Measurements from ENCODE around the gene PADI3.

Gene PADI3

GRCh38 chr1:17243274-17243673 is 5.6 kb upstream of the PADI3 start:
- no peak for DNase-seq

GRCh38 chr1:17244821-17245740 is 3.8 kb upstream of the PADI3 start:
- DNase-seq: no peak

DNA sequence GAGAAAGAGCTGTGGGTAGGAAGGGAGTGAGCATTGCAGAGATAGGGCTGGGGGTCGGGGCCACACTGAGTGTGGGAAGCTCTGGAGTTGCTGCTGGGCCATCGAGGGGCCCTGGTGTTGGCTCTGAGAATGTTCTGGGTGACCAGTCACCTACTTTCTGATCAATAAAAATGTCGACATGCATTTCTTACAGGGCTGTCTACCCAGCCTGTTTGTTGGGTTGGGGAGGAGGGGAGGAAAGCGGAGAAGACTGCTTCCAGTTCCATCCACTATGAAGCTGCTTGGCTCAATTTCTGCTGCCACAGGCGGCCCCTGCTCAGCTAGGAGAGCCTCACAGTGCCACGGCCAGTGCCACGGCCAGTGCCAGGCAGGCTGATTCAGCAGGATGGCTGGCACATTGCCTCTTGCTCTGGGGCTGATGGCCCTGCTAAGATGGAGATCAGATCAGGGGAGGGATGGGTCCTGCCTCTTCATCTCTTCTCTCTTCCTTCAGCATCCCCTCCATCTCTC is 3.0 kb upstream of the PADI3 start:
- DNase-seq: no peak

GRCh38 chr1:17246971-17247370 is 1.9 kb upstream of the PADI3 start:
- no peak for DNase-seq

GRCh38 chr1:17250601-17251000 is 1.7 kb downstream of the PADI3 start:
- DNase-seq: no peak

GRCh38 chr1:17251246-17251645 is 2.3 kb downstream of the PADI3 start:
- no peak for DNase-seq

- DNase-seq: no peak
These were observed 2.9 kb downstream of the PADI3 start for GRCh38 chr1:17251701-17252376.

DNA sequence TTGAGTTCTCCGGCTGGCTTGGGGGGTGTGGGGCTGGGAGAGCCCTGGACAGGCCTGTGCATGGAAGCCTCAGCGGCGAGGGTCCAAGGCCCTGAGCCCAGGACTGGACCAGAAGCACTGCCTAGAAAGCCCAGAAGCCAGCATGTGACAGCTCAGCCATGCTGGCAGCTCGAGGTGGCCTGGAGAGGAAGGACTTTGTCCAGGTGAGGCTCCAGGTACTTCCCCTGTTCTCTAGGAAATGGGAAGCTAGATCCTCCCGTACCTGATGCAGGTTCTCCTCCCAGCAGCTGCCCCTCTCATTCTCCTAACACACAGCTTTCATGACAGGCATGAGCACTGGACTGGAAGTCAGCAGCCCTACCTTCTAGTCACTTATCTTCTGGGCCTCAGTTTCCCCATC is 6.4 kb downstream of the PADI3 start:
- DNase-seq: no peak

GRCh38 chr1:17258116-17258757 is 9.3 kb downstream of the PADI3 start:
- no peak for DNase-seq

- no peak for DNase-seq
These were observed 9.8 kb downstream of the PADI3 start for GRCh38 chr1:17258758-17259130.

DNA sequence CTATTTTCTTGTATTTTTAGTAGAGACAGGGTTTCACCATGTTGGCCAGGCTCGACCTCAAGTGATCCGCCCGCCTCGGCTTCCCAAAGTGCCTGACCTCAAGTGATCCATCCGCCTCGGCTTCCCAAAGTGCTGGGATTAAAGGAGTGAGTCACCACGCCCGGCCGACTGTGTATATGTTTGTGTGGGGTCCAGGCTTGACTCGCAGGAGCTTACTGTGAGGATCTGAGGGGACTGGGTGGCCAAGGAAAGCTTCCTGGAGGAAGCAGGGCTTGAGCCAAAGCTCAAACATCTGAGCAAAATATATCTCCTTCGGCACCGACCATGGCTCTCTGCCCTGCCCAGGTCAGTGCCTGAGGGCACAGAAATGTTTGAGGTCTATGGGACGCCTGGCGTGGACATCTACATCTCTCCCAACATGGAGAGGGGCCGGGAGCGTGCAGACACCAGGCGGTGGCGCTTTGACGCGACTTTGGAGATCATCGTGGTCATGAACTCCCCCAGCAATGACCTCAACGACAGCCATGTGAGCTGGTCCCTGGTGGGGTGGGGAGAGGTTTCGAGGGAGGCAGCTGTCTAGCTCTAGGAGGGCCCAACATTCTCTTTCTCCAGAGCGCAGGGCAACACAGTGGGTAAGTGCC is 10.5 kb downstream of the PADI3 start:
- no peak for DNase-seq

DNA sequence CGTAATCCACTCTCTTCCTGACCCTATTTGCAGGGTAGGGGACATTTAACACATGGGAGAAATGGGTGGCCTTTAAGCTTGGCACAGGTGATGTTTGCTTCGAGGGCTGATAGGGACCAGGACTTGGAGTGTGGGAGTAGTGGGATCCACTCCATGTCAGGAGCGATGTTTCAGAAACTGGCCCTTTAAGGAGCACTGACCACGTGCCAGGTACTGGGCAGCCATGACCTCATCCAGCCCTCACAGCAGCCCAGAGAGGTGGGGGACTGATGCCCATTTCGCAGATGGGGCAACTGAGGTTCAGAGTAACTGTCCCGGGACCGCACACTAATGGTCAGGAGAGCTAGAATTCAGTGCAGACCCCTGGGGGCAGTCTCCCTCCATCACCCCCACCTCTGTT is 11.4 kb downstream of the PADI3 start:
- no peak for DNase-seq

DNA sequence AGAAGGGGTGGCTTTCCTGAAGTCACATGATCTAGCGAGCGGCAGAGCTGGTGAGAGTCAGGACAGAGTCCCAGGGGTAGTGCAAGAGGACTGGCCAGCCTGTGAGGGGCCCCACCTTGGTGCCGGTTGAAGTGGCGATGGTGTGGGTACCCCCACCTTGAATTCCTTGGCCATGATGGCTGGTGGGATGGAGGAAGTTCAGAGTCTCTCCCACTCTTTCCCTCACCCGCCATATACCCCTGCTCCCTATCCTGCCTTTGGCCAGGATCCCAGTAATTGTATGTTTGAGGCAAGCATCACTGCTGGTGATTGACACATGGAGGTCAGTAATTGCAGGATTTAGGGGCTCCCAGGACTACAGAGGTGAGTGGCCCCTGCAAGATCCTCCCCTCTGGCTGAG is 11.8 kb downstream of the PADI3 start:
- DNase-seq: no peak

DNA sequence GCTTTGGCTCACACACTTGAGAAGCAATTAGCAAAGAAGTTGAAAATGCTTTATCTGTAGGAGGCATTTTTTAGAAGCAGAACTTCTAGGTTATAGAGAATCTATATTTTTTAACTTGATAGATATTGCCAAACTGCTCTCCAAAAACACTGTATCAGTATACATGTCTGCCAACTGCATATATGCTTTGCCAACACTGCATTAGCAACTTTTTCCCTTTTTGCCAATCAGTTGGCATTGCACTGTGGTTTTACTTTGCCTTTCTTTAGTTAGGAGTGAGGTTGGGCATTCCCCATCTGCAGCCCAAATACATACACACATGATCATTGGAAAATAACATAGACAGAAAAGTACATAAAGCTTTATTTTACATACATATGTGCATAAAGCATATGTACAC is 15.0 kb downstream of the PADI3 start:
- DNase-seq: no peak

DNA sequence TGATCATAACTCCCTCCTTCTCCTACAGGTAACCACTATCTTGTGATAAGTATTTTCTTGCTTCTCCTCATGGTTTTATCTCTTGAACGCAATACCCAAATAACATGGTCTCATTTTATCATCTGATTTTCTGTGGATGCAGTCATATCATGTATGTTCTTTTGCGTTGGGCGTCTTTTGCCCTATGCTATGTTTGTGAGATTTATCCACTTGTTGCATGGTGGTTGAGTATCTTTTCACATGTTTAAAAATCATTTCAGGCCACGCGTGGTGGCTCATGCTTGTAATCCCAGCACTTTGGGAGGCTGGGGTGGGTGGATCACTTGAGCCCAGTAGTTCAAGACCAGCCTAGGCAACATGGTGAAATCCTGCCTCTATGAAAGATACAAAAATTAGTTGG is 15.6 kb downstream of the PADI3 start:
- no peak for DNase-seq

GRCh38 chr1:17265162-17265561 is 16.3 kb downstream of the PADI3 start:
- DNase-seq: no peak

DNA sequence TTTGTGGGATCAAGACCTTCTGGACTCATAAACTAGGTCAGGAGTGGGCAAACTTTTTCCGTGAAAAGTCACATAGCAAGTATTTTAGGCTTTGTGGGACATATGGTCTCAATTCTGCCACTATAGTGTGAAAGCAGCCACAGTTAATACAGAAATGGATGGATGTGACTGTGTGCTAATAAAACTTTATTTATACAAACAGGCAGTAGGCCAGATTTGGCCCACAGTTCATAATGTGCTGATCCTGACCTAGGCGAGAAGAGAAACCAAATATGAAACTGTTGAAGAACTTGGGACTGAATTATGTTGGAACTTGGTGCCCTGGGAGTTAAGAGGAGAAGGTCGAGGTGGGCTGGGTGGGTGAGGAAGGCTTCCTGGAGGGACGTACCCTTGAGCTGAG is 17.1 kb downstream of the PADI3 start:
- DNase-seq: no peak

DNA sequence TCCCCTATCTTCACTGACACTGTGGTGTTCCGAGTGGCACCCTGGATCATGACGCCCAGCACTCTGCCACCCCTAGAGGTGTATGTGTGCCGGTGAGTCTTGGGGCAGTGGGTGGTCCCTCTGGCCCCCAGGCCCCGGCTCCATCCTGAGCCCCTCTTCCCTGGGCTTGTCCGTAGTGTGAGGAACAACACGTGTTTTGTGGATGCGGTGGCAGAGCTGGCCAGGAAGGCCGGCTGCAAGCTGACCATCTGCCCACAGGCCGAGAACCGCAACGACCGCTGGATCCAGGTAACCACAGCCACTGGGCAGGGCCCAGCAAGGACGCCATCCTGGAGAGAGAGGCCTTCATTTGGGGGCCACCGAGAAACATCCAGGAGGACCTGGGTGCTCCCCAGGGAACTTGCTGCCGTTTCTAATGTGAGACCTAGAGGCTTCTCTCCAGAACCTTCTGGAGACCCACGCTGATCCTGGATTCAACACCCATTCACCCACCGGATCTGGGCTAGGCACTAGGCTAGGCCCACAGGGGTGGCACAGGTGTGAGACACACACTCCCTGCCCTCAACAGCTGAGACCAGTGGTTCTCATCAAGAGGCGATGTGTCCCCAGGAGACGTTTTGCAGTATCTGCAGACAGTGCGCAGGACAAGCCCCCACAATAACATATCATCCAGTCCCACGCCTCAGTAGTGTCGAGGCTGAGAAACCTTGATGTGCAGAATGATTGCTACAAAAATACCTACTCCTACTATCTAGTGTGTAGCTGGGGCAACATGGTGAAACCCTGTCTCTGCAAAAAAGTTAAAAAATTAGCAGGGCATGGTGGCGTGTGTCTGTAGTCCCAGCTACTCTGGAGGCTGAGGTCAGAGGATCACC is 22.2 kb downstream of the PADI3 start:
- no peak for DNase-seq

DNA sequence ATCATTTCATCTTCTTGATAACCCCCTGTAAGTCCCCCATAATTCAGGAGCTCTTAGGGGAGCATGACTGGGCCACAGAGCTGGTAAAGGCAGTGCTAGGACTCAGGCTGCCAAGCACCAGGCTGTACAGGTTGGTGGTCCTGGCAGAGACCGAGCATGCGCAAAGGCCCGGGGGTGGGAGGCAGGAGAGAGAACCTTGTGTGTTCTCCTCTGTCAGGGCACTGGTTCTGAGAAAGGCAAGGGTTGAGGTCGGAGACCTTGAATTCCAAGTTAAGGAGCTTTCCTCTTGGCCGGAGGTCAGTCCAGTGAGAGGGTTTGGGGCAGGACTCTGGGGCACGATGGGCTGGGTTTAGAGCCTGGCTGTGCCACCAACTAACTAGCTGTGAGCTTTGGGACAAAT is 23.2 kb downstream of the PADI3 start:
- DNase-seq: no peak

GRCh38 chr1:17272646-17273045 is 23.7 kb downstream of the PADI3 start:
- DNase-seq: no peak

- no peak for DNase-seq
These were observed 24.2 kb downstream of the PADI3 start for GRCh38 chr1:17273096-17273495.
